Measurements from ENCODE around the gene INTS11. TPM values are rescaled to one million over a fixed set of nuclear protein-coding genes. Genes with fewer than 3 reads are reported as not detected.

INTS11 gene
- total RNA-seq, 1 donor from 2014 or later = 61.5 TPM

- no peak for DNase-seq
Observed at GRCh38 chr1:1262758-1263157, 61.7 kb downstream of the INTS11 start.

DNA sequence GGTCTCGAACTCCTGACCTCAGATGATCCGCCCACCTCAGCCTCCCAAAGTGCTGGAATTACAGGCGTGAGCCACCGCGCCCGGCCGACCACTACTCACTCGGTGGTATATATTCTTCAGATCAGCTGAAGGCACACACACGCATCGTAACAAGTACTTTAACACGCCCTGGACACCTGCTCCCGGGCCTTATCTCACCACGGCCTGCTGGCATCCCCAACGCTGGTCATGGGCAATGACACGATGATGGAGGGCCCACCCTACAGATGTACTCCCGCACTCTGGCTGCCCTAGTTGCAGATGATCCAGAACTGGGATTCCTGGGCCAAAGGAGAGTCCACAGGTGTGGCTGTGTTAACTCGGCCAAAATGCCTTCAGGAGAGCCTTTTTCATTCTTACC is 62.4 kb downstream of the INTS11 start:
- no peak for DNase-seq

Small RNA genes lying within 50 kb of the gene (small RNA-seq; reads per million reads assigned to genes)
- gene MIR6726 (ENCODE audit: low replicate concordance) = not detected

Other genes with a start within 250 kb of the INTS11 start
- gene C1orf159, start 208.6 kb downstream of the INTS11 start, total RNA-seq = 3.8 TPM
- 0.41 TPM for gene TTLL10, start 150.8 kb downstream of the INTS11 start, total RNA-seq
- 3.0 TPM for gene TNFRSF18, start 118.1 kb downstream of the INTS11 start, total RNA-seq
- 2.9 TPM for gene TNFRSF4, start 110.5 kb downstream of the INTS11 start, total RNA-seq
- gene SDF4, start 92.7 kb downstream of the INTS11 start, total RNA-seq = 69.1 TPM
- gene B3GALT6, start 92.4 kb downstream of the INTS11 start, total RNA-seq = 16.5 TPM
- 6.3 TPM for gene C1QTNF12, start 77.9 kb downstream of the INTS11 start, total RNA-seq
- gene UBE2J2, start 50.8 kb downstream of the INTS11 start, total RNA-seq = 34.6 TPM
- 4.8 TPM for gene SCNN1D, start 44.2 kb downstream of the INTS11 start, total RNA-seq
- gene ACAP3, start 16.7 kb downstream of the INTS11 start, total RNA-seq = 73.3 TPM
- gene PUSL1, start 16.1 kb downstream of the INTS11 start, total RNA-seq = 15.1 TPM
- gene CPTP, start 142 bp upstream of the INTS11 start, total RNA-seq = 17.5 TPM
- gene TAS1R3, start 6.6 kb upstream of the INTS11 start, total RNA-seq = 1.9 TPM
- gene DVL1, start 24.8 kb upstream of the INTS11 start, total RNA-seq = 82.8 TPM
- gene MXRA8, start 33.9 kb upstream of the INTS11 start, total RNA-seq = 95.3 TPM
- 75.3 TPM for gene AURKAIP1, start 50.5 kb upstream of the INTS11 start, total RNA-seq
- gene CCNL2, start 74.7 kb upstream of the INTS11 start, total RNA-seq = 174 TPM
- gene MRPL20, start 82.6 kb upstream of the INTS11 start, total RNA-seq = 101 TPM
- gene ANKRD65, start 96.6 kb upstream of the INTS11 start, total RNA-seq = 13.4 TPM
- gene VWA1, start 111.0 kb upstream of the INTS11 start, total RNA-seq = 39.3 TPM
- gene ATAD3C, start 125.0 kb upstream of the INTS11 start, total RNA-seq = 1.3 TPM
- 10.5 TPM for gene ATAD3B, start 147.1 kb upstream of the INTS11 start, total RNA-seq
- 21.3 TPM for gene ATAD3A, start 187.5 kb upstream of the INTS11 start, total RNA-seq
- gene TMEM240, start 216.0 kb upstream of the INTS11 start, total RNA-seq = 2.4 TPM

All from tongue (tissue), 3 donors.